Suppressor macrophage treated with lipopolysaccharide for 1 hour (primary cell): Measurements from ENCODE around the gene PAPPA2.
"Not testable (repeated sequence)": the region's sequence is repeated elsewhere in the genome, so short reads cannot be mapped to it uniquely, and the experiment has no call there.

ENCODE experiments used
- DNase-seq, 3 donors: peaks; one replicate each; pipeline ENCODE4 v3.0.0-alpha.2; 2020 to 2022

Gene PAPPA2

GRCh38 chr1:176699821-176700220 is 236.8 kb downstream of the PAPPA2 start:
- no peak for DNase-seq

DNA sequence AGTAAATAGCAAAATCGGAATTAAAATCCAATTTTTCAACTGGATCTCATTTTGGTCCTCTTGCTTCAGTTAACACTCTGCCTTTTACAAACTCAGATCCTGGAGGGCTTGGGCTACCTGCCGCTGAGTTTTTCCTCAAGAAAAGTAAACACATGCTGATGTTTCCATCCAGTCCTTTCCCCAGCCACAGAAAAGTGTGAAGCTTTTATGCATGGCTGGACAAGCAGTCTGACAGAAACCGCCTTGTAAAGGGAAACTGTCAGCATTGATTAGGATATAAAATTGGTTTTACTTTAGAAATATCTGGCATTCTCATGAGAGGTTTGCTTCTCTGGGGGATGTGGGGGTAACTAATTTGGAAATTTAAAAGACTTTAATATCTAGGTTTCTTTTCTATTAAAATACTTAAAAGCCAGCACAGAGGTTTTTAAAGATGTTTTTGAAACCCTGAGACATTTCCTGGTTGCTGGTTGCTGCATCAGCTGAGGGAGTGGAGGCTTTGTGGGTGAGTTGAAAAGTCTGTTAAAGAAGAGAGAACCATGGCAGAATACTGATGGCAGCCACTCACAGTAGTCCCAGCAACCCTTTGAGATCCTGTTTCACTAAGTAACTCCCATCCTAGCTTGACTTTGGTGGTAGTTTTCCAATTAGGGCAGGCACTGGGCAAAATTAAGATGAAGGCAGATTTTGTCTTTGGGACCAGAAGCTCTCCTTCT is 238.3 kb downstream of the PAPPA2 start:
- no peak for DNase-seq

GRCh38 chr1:176702901-176703300 is 239.9 kb downstream of the PAPPA2 start:
- no peak for DNase-seq

GRCh38 chr1:176705585-176705984 is 242.6 kb downstream of the PAPPA2 start:
- no peak for DNase-seq

DNA sequence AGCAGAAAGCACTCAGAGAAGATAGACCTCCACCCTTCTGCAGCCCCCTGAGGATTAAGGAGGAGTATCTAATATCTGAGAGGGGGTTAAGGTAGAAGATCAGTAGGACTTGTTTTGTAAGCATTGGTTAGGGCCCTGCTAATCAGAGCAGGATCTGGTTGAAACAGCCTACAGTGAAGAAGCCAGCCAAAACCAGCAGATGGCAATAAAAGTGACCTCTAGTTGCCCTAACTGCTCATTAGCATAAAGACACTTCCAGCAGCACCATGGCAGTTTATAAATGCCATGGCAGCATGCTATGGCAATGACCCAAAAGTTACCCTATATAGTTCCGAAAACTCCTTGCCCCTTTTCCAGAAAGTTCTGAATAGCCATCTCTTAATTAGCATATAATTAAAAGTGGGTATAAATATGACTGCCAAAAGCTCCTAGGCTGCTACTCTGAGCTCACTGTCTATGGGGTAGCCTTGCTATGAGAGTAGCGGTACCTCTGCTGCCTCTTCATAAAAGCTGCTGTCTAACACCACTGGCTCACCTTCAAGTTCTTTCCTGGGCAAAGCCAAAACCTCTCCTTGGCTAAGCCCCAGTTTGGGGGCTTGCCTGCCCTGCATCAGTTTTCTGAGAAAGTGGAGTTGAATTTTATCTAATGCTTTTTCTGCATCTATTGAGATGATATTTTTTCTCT is 254.2 kb downstream of the PAPPA2 start:
- DNase-seq = no peak

GRCh38 chr1:176719447-176719846 is 256.5 kb downstream of the PAPPA2 start:
- DNase-seq = no peak

DNA sequence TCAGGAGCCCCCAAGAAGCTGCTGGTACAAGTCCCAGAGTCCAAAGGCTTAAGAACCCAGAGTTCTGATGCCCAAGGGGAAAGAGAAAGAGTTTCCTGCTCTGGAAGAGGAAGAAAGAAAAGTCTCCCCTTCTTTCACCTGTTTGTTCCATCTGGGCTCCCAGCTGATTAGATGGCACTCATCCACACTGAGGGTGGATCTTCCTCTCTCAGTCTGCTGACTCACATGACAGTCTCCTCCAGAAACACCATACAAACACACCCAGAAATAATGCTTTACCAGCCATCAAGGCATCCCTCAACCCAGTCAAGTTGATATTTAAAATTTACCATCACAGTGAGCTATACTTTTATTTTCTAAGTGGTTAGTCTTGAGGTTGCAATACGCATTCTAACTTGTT is 257.9 kb downstream of the PAPPA2 start:
- no peak for DNase-seq

GRCh38 chr1:176733661-176734060 is 270.7 kb downstream of the PAPPA2 start:
- no peak for DNase-seq

DNA sequence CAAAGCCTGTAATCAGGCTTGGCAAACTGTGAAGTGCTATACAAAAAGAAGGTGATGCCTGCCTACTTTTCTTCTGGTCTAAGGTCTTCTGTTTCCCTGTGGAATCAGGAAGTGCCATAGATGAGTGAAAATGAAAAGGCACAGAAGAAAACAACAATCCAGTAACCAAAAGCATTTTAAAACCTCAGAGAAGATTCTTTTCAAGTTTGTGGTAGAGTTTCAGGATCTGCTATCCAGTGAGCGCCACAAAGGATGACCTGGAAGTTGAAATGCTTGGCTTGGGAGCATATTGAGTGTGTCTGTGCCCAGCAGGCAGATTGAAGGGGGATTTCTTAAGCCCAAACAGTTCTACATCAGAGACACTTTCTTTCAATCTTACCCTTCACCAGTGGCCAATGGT is 272.2 kb downstream of the PAPPA2 start:
- no peak for DNase-seq

DNA sequence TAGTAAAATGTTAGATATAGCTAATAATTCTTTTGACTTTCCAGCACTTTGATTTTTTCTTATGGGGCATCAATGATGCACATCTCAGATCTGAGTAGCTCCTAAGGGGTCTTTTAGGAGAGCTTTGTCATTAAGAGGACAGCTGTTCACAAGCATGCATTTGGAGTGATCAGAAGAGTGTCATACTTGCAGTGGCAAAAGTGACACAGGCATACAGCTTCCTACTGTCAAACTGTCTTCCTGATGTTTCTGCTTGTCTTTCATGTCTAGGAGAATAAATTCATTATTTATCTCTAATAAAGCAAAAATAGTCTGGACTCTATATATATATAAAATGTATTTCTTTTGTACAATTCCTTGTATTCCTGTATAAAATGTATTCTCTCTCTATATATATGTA is 273.0 kb downstream of the PAPPA2 start:
- DNase-seq = no peak

DNA sequence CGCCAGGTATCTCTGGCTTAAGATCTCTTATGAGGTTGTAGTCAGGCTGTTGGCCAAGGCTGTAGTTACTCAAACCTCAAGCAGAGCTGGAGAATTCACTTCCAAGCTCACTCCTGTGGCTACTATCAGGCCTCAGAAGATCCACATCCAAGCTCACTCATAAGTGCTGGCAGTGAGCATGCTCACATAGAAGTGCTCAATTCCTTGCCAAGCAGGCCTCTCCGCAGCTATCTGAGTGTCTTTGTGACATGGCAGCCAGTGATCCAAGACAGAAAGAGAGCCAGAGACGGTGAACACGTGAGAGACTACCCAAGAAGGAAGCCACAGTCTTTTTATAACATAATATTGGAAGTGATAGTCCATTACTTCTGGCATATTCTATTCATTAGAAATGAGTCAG is 278.2 kb downstream of the PAPPA2 start:
- DNase-seq = no peak

DNA sequence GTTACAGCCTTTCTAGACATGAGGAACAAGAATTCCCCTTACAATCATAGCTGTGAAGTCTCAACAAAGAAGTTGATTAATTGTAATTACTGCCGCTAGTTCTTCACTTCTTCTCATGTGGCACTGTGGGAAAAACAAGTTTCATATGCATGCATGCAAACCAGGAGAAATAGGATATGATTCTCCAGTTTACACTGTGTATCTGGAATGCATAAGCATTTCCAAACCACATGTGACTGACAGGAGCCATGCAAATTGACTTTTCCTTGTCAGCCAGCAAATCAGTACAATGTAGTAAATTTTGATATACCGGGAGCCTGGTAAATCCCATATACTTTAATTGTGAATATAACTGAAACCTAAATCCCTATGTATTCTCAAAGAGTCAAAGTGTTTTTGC is 279.3 kb downstream of the PAPPA2 start:
- DNase-seq = no peak

DNA sequence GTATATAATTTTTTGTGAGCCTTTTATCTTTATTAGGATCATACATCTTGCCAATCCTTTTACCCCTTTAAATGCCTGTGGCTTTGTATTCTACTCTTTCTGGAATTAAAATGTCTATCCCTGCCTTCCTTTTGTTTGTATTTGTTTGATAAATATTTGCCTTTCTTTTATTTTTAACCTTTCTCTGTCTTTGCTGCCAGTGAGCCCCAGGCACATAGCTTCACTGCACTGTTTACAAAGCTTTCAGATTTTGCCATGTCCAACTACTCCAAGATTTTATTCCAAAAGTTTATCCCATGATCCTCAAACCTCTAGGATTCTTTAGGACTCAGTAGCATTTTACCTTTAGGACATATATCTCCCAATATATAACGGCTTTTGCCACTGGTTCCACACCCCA is 281.2 kb downstream of the PAPPA2 start:
- no peak for DNase-seq

GRCh38 chr1:176745945-176746344 is 283.0 kb downstream of the PAPPA2 start:
- no peak for DNase-seq

DNA sequence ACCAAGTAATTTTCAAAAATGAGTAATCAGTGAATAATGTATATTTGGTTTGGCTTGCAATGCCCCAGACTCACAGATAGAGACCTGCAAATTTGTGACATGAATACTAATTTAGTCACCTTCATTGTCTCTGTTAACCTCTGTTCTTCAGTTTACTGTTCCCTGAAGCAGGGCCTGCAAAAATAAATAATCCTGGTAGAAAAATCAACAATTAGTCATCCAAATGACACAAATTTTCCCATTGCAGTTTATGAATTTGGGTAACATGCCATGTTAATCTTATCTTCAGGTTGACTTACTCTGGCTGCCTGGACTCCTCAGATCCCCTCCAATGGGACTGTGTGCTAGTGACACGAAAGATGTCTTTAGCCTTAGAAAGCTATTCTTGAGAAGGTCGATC is 289.5 kb downstream of the PAPPA2 start:
- DNase-seq = no peak

DNA sequence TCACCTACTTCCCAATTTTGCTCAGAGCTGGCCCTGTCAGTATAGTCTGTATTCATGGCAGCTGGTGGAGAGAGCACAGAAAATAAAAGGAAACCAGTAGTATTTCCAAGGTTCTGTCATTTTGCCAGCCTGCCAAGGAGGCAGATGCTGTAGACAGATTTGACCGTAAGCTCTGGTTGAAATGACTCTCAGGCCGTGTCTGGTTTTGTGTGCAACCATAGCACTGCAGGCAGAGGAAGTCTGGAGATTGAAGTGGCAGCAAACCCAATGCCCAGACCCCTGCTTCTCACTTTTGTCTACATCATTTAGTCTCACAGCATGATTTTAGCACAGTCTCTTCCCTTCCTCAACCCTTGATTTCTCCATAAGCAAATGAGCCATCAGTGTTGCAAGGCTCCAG is 291.7 kb downstream of the PAPPA2 start:
- DNase-seq = no peak

DNA sequence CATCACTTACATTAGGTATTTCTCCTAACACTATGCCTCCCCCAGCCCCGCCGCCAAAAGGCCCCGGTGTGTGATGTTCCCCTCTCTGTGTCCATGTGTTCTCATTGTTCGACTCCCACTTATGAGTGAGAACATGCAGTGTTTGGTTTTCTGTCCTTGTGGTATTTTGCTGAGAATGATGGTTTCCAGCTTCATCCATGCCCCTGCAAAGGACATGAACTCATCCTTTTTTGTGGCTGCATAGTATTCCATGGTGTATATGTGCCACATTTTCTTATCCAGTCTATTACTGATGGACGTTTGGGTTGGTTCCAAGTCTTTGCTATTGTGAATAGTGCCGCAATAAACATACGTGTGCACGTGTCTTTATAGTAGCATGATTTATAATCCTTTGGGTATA is 293.8 kb downstream of the PAPPA2 start:
- not testable (repeated sequence) for DNase-seq

GRCh38 chr1:176765608-176766007 is 302.6 kb downstream of the PAPPA2 start:
- DNase-seq = no peak

- DNase-seq = no peak
These were observed 303.8 kb downstream of the PAPPA2 start for GRCh38 chr1:176766779-176767178.

GRCh38 chr1:176767714-176768136 is 304.8 kb downstream of the PAPPA2 start:
- no peak for DNase-seq

- no peak for DNase-seq
These were observed 305.6 kb downstream of the PAPPA2 start for GRCh38 chr1:176768532-176768931.

DNA sequence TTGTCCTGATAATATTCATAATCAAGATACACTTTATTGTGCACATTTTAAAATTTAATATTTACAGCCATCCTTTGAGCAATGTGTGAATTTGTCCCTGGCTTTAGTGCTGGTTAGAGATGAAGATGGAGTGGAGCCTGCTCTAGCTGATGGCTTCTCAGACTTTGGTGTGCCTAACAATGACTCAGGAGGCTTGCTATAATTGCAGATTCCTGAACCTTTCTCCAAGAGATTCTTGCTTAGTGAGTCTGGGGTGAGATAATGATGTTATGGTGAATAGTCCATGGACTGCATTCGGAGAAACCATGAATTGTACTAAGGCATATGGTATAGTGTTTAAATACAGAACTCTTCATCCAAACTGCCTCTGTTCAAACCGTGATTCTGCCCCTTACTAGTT is 307.1 kb downstream of the PAPPA2 start:
- DNase-seq = no peak

- no peak for DNase-seq
These were observed 310.1 kb downstream of the PAPPA2 start for GRCh38 chr1:176773038-176773437.

GRCh38 chr1:176774224-176774623 is 311.2 kb downstream of the PAPPA2 start:
- no peak for DNase-seq

DNA sequence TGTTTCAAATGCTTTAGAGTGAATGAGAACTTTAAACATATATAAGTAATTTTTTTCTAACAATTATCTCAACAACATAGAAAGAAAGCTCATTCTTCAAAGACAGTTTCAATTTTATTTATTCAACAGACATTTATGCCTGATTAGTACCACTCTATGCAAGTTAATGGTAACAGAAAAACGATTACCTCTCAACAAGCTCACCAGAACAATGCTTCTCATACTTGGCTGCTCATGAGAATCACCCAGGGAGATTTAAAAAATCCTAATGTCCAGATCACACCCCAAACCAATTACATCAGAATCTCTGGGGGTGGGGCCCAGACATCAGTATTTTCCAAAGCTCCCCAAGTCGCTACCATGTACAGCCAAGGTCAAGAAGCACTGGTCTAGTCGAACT is 312.4 kb downstream of the PAPPA2 start:
- no peak for DNase-seq
